Body of pancreas (tissue), 4 donors: ENCODE measurements around the gene CDKAL1.

Source experiments
- POLR2A ChIP-seq, 3 donors: fragments of 450-650 bp; IDR thresholded peaks; one replicate each; pipeline ENCODE4 v1.6.1; 2016; ENCODE audit warnings: antibody characterized with exemption in 3 of 3, mild to moderate bottlenecking in 2 of 3
- TF ChIP-seq, protein P1 (sequence below), 7 experiments: fragments of 450-650 bp in 4 of 7; fragments of 200-600 bp in 3 of 7; sonication (generic) in 3 of 7; IDR thresholded peaks; one replicate each; pipeline ENCODE4 v1.5.1; 2016 to 2019; ENCODE audit warnings: antibody characterized with exemption in 7 of 7

DNA sequence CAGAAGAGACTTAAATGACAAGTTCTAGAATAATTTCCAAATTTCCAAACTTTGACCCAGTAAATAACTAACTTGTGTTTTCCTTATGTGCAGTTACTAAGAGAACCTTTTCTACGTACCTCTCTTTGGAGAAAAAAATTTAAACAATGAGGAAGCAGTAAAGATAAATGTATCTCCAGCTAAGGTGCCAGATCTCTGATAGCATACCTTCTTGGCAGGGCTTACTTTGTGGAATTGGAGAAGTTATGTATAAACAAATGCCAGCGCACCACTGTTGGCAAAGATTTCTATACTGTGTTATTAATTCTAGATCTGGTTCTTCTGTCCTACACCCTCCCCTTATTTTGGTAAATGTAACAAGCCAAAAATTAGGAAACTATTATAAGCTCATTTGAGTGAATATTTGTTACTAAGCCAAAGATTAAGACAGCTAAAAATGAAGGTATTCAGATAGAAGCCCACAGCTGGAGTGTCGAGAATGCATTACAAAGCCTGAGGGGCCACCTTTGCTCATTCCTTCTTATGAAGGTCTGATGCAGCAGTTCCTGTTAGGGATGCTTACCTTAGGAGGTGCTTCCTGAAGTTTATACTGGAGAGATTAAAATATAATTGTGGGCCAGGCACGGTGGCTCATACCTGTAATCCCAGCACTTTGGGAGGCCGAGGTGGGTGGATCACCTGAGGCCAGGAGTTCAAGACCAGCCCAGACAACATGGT is 686.2 kb downstream of the CDKAL1 start:
- TF ChIP-seq, protein P1, sequence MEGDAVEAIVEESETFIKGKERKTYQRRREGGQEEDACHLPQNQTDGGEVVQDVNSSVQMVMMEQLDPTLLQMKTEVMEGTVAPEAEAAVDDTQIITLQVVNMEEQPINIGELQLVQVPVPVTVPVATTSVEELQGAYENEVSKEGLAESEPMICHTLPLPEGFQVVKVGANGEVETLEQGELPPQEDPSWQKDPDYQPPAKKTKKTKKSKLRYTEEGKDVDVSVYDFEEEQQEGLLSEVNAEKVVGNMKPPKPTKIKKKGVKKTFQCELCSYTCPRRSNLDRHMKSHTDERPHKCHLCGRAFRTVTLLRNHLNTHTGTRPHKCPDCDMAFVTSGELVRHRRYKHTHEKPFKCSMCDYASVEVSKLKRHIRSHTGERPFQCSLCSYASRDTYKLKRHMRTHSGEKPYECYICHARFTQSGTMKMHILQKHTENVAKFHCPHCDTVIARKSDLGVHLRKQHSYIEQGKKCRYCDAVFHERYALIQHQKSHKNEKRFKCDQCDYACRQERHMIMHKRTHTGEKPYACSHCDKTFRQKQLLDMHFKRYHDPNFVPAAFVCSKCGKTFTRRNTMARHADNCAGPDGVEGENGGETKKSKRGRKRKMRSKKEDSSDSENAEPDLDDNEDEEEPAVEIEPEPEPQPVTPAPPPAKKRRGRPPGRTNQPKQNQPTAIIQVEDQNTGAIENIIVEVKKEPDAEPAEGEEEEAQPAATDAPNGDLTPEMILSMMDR (IDR thresholded peaks at IDR 0.05) = no peak
- TF ChIP-seq POLR2A (IDR thresholded peaks at IDR 0.05) = no peak
